GM18873 (cell line): ENCODE data around the gene N4BP2.
A peak's percentile ranks its signal among the peaks of the same experiment; 100 is the strongest.

ENCODE experiments used
- ATAC-seq: cut with Tn5 transposase; IDR thresholded peaks from one replicate; pipeline ENCODE4 v1.9.1; 2021; ENCODE audit warnings: mild to moderate bottlenecking, moderate library complexity, moderate number of reproducible peaks; ENCODE audit not compliant: unreplicated experiment, low FRiP score

The N4BP2 gene

GRCh38 chr4:40204507-40205258 lies 148.0 kb downstream of the N4BP2 start:
- no peak for ATAC-seq

- peak; percentile 64 for ATAC-seq
Measured at GRCh38 chr4:40205259-40206198, 148.9 kb downstream of the N4BP2 start.

- no peak for ATAC-seq
Measured at GRCh38 chr4:40206426-40206825, 149.8 kb downstream of the N4BP2 start.
